H1 (cell line): ENCODE measurements around the gene FHIT.

Experiments used
- ATF3 ChIP-seq: IDR thresholded peaks from 2 replicates; pipeline ENCODE4 v1.6.1; 2011; ENCODE audit warnings: low read depth, mild to moderate bottlenecking, low read length; ENCODE audit not compliant: insufficient read depth
- BACH1 ChIP-seq: IDR thresholded peaks from 2 replicates; pipeline ENCODE4 v1.6.1; 2012; ENCODE audit warnings: low read length, improper control_type of control experiment
- CTCF ChIP-seq, 3 experiments: IDR thresholded peaks; 1 replicate in 2 of 3; 2 replicates in 1 of 3; pipeline versions ENCODE4 v1.5.1 to v1.6.1; 2011; ENCODE audit warnings: low read length in 3 of 3, mild to moderate bottlenecking in 3 of 3, inconsistent platforms in 2 of 3, low read depth in 1 of 3, moderate library complexity in 1 of 3; ENCODE audit not compliant: insufficient read depth in 1 of 3; ENCODE audit errors: control extremely low read depth in 1 of 3
- EP300 ChIP-seq, 2 experiments: IDR thresholded peaks; 1 replicate in 1 of 2; 2 replicates in 1 of 2; pipeline ENCODE4 v1.6.1; 2011 to 2012; ENCODE audit warnings: low read depth in 2 of 2, low read length in 2 of 2, mild to moderate bottlenecking in 2 of 2, borderline replicate concordance in 1 of 2, inconsistent platforms in 1 of 2, moderate library complexity in 1 of 2
- GABPA ChIP-seq: IDR thresholded peaks from 2 replicates; pipeline ENCODE4 v1.6.1; 2011; ENCODE audit warnings: mild to moderate bottlenecking, low read length, moderate library complexity, borderline replicate concordance; ENCODE audit not compliant: insufficient read depth
- JUN ChIP-seq: IDR thresholded peaks from 2 replicates; pipeline ENCODE4 v1.6.1; 2011; ENCODE audit warnings: low read depth, mild to moderate bottlenecking, improper control_type of control experiment, low read length
- MAX ChIP-seq: IDR thresholded peaks from 2 replicates; pipeline ENCODE4 v1.6.1; 2012; ENCODE audit warnings: inconsistent platforms
- POLR2A ChIP-seq, 2 experiments: IDR thresholded peaks; 1 replicate in 1 of 2; 2 replicates in 1 of 2; pipeline ENCODE4 v1.6.1; 2011; ENCODE audit warnings: low read depth in 2 of 2, low read length in 2 of 2, mild to moderate bottlenecking in 2 of 2; ENCODE audit errors: control extremely low read depth in 1 of 2
- RFX5 ChIP-seq: IDR thresholded peaks from 2 replicates; pipeline ENCODE4 v1.6.1; 2011; ENCODE audit warnings: low read depth, low read length, improper control_type of control experiment, borderline replicate concordance
- TAF1 ChIP-seq: IDR thresholded peaks from 2 replicates; pipeline ENCODE4 v1.6.1; 2011; ENCODE audit warnings: mild to moderate bottlenecking, low read depth, low read length
- TCF12 ChIP-seq: IDR thresholded peaks from 2 replicates; pipeline ENCODE4 v1.6.1; 2011; ENCODE audit warnings: low read depth, mild to moderate bottlenecking, low read length

- TF ChIP-seq TAF1 (no peak), POLR2A (IDR thresholded peaks at IDR 0.05; ENCODE audit: control extremely low read depth in 1 of 2, low read depth in 2 of 2, low read length in 2 of 2) (no peak), CTCF (IDR thresholded peaks at IDR 0.05; ENCODE audit: control extremely low read depth in 1 of 3, insufficient read depth in 1 of 3, low read depth in 1 of 3, low read length in 3 of 3) (no peak), JUN (no peak), EP300 (IDR thresholded peaks at IDR 0.05; ENCODE audit: borderline replicate concordance in 1 of 2, low read depth in 2 of 2, low read length in 2 of 2) (no peak), RFX5 (no peak), MAX (no peak), BACH1 (no peak), ATF3 (no peak), GABPA (no peak), TCF12 (no peak)
These were observed 1453.7 kb downstream of the FHIT start for GRCh38 chr3:59797533-59797932.
